Dedifferentiated amniotic fluid mesenchymal stem cell (primary cell): ENCODE measurements around the gene RAB7B.
A peak's percentile ranks its signal among the peaks of the same experiment; 100 is the strongest.

Experiments
- DNase-seq: peaks from one replicate; pipeline ENCODE4 v3.0.0-alpha.2; 2016; ENCODE audit errors: extremely low spot score

The RAB7B gene

GRCh38 chr1:205948886-205949285 is 54.3 kb downstream of the RAB7B start:
- no peak for DNase-seq

DNA sequence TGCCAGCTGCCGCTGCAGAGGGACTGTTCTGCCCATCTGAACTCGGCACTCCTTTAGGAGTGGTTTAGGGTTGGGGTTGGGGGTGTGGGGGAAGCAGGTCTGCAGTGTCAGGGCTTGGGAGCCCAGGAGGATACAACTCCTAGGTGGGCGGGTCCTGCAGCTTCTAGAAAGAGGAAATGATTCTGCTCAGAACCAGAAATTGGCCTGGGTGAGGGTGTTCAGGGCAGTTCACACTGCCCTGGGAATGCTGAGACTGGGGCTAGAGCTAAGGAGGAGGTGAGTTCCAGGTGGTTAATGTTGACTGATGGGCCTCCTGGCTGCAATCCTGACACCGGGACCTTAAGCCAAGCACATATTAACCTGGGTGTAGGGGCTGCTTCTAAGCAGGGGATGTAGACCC is 55.2 kb downstream of the RAB7B start:
- no peak for DNase-seq

- DNase-seq, result no peak
These were observed 56.2 kb downstream of the RAB7B start for GRCh38 chr1:205947024-205947423.

GRCh38 chr1:205945069-205945468 is 58.1 kb downstream of the RAB7B start:
- no peak for DNase-seq

DNA sequence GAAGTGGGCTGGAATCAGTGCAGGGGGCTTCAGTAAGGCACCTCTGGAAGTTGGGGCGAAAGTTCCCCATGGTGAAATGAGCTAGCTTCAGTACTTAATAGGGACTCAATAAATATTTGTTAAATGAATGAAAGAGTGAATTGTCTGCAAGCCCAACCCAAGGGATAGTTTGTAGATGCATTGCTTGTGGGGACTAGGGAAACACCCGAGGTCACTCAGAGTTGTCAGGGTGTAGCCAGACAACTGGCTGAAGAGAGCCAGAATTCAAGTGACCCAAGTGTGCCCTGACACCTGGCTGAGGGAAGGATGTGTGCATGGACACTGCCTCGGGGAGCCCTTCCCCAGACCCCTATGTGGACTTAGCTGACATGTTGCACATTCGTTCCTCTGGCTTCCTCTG is 58.7 kb downstream of the RAB7B start:
- no peak for DNase-seq

DNA sequence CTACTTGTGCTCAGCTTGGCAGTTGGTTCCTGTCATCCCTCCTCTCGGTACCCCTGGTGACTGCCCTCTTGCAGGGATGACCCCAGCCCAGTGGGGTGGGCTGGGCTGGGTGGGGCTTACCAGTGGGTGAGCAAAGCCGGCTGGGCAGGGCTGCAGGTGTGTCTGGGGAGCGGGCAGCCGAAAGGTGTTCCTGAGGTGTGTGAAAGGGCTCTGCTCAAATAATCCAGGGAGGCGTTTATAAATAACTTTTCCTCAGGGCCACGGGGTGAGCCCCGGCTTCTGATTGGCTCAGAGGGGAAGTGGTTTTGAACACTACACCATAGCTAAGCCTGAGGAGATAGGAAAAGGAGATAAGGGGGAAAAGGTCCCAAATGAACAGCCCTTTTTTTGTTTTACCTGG is 60.0 kb downstream of the RAB7B start, which contains the start of gene SLC26A9:
TSS of gene SLC26A9 (minus strand) at position 212 of the 400 bp plus-strand sequence. CDS start 7,636 bp downstream, outside the sequence.
- DNase-seq, result no peak

GRCh38 chr1:205942631-205943159 is 60.5 kb downstream of the RAB7B start:
- no peak for DNase-seq

GRCh38 chr1:205940710-205941109 is 62.5 kb downstream of the RAB7B start:
- DNase-seq, result no peak

DNA sequence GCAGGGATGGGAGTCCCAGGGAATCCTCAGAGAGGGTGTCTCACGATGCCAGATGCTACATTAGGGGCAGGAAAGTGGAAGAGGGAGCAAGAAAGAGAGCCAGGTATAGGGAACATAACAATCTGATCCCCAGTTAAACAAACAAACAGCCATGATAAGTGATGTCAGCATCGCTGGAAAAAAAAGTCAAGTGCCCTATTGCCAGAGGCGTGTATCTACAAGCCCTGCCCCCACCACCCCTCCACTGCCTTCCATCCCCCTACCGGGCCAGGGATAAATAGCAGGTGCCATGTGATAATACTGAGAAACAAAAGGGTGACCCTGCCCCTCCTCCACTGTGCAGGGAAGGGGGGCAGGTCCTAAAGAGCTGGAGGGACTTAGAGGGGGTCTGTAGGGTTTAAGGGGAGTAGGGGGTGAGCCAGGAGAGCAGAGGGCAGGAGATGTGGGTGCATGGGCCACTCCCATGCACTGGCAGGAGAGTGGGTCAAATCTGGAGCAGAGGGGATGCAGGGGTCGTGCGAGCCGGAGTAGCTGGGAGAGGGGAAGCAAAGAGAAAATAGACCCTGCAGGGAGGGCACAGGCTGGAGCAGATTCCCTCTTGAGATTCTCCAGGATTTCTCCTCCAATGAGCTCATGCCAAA is 63.4 kb downstream of the RAB7B start:
- no peak for DNase-seq

DNA sequence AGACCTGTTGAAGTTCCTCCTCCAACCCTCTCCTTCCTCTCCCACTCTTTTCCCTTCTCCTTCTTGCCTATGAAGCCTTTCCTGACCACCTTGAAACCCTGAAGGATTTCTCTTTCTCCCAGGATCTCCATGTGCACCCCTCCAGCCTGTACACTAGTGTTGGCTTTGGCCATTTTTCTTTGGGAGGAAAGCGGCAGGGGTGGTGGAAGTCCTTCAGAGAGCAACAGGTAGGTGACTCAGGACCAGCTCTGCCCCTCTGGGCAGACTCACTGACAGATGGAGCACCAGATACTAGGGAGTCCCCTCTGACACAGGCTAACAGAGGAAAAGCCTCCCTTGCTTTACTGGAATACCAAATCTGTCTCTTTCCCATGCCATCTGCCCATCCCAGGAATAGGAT is 64.5 kb downstream of the RAB7B start:
- DNase-seq, result no peak

DNA sequence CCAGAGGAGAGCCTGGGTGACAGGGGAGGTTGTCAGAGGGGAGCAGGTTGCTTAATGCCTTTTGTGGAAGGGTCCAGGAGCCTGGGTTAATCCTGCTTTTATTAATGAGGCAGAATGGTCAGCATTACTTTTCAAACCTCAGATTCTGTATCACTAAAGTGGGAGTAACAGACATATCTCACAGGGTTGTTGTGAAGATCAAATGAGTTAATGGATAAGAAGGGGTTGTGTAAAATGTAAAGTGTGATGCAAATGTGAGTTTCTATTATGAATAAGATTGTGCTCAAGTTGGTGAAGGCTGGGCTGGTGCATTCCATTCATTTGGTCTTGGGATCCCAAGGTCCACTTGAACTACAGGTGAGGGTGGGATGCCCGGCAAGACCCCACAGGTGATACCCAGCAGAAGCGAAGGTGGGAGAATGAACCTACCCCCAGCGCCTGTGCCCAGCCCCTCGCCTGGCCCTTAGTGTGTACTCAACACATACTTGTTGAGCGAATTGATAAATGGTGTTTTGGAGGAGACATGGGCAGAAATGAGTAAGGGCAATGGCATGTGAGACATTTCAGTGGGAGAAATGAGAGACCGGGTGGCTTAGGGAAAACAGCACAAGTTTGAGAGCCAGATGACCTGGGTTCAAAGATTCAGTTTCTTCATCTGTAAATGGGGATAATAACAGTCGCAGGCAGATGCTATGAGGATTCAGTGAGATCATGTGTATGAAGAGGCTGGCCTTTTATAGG is 66.2 kb downstream of the RAB7B start:
- peak; percentile 23 for DNase-seq

GRCh38 chr1:205936311-205936710 is 66.9 kb downstream of the RAB7B start:
- no peak for DNase-seq

- no peak for DNase-seq
These were observed 67.3 kb downstream of the RAB7B start for GRCh38 chr1:205935869-205936268.

DNA sequence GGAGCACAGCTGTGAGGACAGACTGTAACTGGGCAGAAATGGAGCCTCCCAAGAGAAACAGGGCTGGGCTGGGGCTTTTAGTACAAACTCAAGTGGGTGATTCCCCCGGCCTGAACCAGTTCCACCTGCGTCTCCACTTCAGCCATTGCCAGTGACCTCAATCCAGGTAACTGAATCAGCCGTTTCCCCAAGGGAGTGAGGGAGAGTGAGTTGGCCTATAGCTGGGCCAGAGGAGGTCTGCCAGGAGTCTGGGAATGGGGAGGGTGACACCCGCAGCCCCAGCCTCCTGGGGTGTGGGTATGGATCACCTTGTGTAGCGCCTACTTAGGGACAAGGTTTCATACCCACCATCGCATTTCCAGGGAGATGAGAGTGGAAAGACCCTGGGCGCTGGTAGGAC is 68.4 kb downstream of the RAB7B start:
- no peak for DNase-seq

GRCh38 chr1:205933671-205934618 is 69.2 kb downstream of the RAB7B start:
- no peak for DNase-seq

- no peak for DNase-seq
These were observed 70.4 kb downstream of the RAB7B start for GRCh38 chr1:205932776-205933175.

- no peak for DNase-seq
These were observed 72.4 kb downstream of the RAB7B start for GRCh38 chr1:205930799-205931281.

DNA sequence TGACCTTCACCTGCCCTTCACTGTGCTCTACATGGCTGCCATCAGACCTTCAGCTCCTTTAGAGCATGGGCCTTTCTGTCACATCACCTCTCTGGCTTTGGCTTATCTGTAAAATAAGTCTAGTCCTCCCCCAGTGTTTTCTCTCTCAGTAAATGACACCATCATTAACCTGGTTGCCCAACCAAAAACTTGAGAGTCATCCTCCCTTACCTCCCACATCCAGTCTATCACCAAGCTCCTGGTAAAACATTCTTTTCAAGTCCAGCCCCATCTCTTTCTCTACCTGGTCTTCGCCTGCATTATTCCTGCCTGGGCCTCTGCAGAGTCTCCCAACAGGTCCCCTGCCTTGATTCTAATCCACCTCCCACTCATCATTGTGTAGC is 73.0 kb downstream of the RAB7B start:
- no peak for DNase-seq

- DNase-seq, result no peak
These were observed 73.5 kb downstream of the RAB7B start for GRCh38 chr1:205929496-205930194.

GRCh38 chr1:205928317-205928716 is 74.9 kb downstream of the RAB7B start:
- DNase-seq, result no peak

GRCh38 chr1:205927676-205928075 is 75.5 kb downstream of the RAB7B start:
- no peak for DNase-seq
